ENCODE results near the gene PLIN5. TPM values are rescaled to one million over a fixed set of nuclear protein-coding genes. Genes with fewer than 3 reads are reported as not detected.

The PLIN5 gene
- total RNA-seq, 2 donors from 2014 or later: 72.9 to 132 TPM

DNA sequence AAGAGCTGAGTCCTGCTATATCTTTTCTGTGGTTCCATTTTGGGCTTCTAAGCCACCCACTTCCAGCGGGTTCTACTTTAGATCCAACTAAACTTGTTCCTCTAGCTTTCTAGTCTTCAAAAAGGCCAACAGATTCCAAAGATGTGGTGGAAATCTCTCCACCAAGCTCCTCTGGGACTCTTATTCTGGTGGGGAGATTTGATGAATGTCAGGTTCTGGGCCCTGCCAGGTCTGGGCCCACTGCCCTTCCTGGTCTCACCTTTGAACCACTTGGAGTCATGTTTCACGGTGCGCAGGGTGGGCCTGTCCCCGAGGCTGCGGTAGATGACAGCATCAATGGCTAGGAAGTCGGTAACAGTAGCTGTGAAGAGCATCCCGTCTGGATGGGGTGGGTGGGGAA is 19.7 kb upstream of the PLIN5 start:
- DNase-seq (no peak), ATAC-seq (no peak)
- Histone ChIP-seq H3K27me3 (no peaks in the 10 kb centered on the region), H3K36me3 (replicated peaks in 1 of 2; ENCODE audit: insufficient read depth in 1 of 2, low read depth in 2 of 2) (no peaks in the 10 kb centered on the region), H3K4me1 (peaks cover 5% of the 10 kb centered on the region), H3K4me3 (no peak overlapping the region), H3K27ac (no peak overlapping the region), H3K9me3 (no peaks in the 10 kb centered on the region)
- intact Hi-C loops (cut with DNase I): no loop called here
- TF ChIP-seq POLR2A (IDR thresholded peaks at IDR 0.05): no peak
- TF ChIP-seq, protein P1, sequence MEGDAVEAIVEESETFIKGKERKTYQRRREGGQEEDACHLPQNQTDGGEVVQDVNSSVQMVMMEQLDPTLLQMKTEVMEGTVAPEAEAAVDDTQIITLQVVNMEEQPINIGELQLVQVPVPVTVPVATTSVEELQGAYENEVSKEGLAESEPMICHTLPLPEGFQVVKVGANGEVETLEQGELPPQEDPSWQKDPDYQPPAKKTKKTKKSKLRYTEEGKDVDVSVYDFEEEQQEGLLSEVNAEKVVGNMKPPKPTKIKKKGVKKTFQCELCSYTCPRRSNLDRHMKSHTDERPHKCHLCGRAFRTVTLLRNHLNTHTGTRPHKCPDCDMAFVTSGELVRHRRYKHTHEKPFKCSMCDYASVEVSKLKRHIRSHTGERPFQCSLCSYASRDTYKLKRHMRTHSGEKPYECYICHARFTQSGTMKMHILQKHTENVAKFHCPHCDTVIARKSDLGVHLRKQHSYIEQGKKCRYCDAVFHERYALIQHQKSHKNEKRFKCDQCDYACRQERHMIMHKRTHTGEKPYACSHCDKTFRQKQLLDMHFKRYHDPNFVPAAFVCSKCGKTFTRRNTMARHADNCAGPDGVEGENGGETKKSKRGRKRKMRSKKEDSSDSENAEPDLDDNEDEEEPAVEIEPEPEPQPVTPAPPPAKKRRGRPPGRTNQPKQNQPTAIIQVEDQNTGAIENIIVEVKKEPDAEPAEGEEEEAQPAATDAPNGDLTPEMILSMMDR (IDR thresholded peaks at IDR 0.05): no peak
- 83 to 93% methylated on average over 7 of the region's 7 CpGs for WGBS, 2 donors

DNA sequence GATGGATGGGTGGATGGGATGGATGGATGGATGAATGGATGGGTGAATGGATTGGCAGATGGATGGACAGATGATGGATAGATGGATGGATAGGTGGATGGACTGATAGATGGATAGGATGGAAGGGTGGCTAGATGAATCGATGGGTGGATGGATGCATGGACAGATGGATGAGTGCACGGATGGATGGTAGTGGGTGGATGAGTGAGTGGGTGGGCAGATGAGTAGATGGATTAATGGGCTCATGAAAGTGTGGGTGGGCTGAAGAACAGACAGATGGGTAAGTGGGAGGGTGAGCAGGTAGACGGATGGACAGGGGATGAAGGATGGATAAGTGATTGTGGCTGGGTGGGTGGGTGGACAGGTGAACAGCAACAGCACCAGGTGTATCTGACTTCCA is 18.8 kb upstream of the PLIN5 start:
- no peak overlapping the region for H3K27ac ChIP-seq
- H3K4me1 ChIP-seq: peaks cover 5% of the 10 kb centered on the region
- WGBS, 2 donors: 65 to 69% methylated on average over 3 of the region's 3 CpGs
- H3K36me3 ChIP-seq (replicated peaks in 1 of 2; ENCODE audit: insufficient read depth in 1 of 2, low read depth in 2 of 2): no peaks in the 10 kb centered on the region
- no peak overlapping the region for H3K4me3 ChIP-seq
- H3K9me3 ChIP-seq: no peaks in the 10 kb centered on the region
- TF ChIP-seq, protein P1 (IDR thresholded peaks at IDR 0.05): no peak
- TF ChIP-seq POLR2A (IDR thresholded peaks at IDR 0.05): no peak
- intact Hi-C loops (cut with DNase I): no loop called here
- no peaks in the 10 kb centered on the region for H3K27me3 ChIP-seq
- DNase-seq (no peak), ATAC-seq (no peak)

DNA sequence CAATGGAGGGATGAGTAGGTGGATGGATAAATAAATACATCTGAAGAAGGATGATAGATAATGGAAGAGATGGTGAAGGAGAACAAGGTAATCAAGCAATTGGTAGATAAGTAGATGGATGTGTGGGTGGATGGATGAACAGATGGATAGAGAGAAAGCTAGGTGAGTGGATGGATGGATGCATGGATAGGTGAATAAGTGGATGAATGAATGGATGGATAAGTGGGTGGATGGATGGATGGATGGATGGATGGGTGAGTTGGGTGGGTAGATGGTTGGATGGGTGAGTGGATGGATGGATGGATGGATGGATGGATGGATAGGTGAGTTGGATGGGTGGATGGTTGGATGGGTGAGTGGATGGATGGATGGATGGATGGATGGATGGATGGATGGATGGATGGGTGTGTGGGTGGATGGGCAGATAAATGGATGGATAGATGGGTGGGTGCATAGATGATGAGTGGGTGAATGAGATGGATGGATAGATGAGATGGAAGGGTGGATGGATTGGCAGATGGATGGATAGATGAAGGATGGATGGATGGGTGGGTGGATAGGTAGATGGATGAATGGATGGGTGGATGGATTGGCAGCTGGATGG is 18.2 kb upstream of the PLIN5 start:
- ATAC-seq (no peak), DNase-seq (no peak)
- TF ChIP-seq, protein P1 (IDR thresholded peaks at IDR 0.05): no peak
- TF ChIP-seq POLR2A (IDR thresholded peaks at IDR 0.05): no peak
- H3K9me3 ChIP-seq: no peaks in the 10 kb centered on the region
- intact Hi-C loops (cut with DNase I): no loop called here
- H3K27me3 ChIP-seq: no peaks in the 10 kb centered on the region
- H3K27ac ChIP-seq: no peak overlapping the region
- H3K36me3 ChIP-seq (replicated peaks in 1 of 2; ENCODE audit: insufficient read depth in 1 of 2, low read depth in 2 of 2): no peaks in the 10 kb centered on the region
- no peak overlapping the region for H3K4me3 ChIP-seq
- peaks cover 3% of the 10 kb centered on the region for H3K4me1 ChIP-seq

DNA sequence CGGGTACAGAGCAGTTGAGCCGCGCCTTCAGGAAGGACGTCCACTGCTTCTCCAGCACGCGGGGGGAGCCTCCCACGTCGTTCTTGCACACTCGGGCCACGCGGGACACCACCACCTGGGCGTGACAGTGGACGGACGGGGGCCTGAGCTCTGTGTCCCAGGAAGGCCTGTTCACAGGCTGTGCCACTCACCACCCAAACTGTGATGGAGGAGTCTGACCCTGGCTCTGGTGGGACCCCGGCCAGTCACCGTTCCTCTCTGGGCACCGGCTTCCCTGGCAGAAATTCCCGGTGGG is 17.4 kb upstream of the PLIN5 start:
- Histone ChIP-seq H3K27me3 (no peaks in the 10 kb centered on the region), H3K9me3 (no peaks in the 10 kb centered on the region), H3K4me1 (peaks cover 2% of the 10 kb centered on the region), H3K36me3 (replicated peaks in 1 of 2; ENCODE audit: insufficient read depth in 1 of 2, low read depth in 2 of 2) (no peaks in the 10 kb centered on the region), H3K27ac (no peak overlapping the region), H3K4me3 (no peak overlapping the region)
- ATAC-seq: no peak
- no peak for DNase-seq
- WGBS, 2 donors: 75 to 86% methylated on average over 4 to 18 of the region's 18 CpGs
- TF ChIP-seq, protein P1 (IDR thresholded peaks at IDR 0.05): no peak
- no peak for TF ChIP-seq POLR2A (IDR thresholded peaks at IDR 0.05)
- intact Hi-C loops (cut with DNase I): no loop called here

DNA sequence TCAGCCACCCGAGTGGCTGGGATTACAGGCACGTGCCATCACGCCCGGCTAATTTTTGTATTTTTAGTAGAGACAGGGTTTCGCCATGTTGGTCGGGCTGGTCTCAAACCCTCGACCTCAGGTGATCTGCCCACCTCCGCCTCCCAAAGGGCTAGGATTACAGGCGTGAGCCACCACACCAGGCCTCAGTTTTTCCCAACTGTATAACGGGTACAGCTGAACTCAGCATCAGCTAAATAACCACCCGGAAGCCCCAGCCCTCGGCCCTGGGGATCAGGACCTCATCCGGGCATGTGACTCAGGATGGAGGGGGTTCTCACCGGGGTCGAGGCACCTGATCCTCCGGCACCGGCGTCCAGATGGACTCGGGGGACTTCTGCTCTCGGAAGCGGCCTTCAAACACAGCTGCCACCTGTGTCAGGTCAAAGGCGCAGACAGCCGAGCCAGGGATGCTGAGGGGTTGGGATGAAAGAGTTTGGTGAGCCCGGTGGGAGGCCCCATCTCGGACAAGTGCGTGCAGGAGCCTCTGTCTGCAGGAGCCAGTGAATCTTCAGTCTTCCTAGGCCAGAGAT is 15.5 kb upstream of the PLIN5 start:
- ATAC-seq (no peak), DNase-seq (no peak)
- no peak overlapping the region for H3K27ac ChIP-seq
- TF ChIP-seq POLR2A (IDR thresholded peaks at IDR 0.05): no peak
- TF ChIP-seq, protein P1 (IDR thresholded peaks at IDR 0.05): no peak
- no peaks in the 10 kb centered on the region for H3K36me3 ChIP-seq (replicated peaks in 1 of 2; ENCODE audit: insufficient read depth in 1 of 2, low read depth in 2 of 2)
- WGBS, 2 donors: 82 to 94% methylated on average over 15 to 20 of the region's 26 CpGs
- intact Hi-C loops (cut with DNase I): no loop called here
- H3K4me1 ChIP-seq: peaks cover 9% of the 10 kb centered on the region
- no peak overlapping the region for H3K4me3 ChIP-seq
- H3K9me3 ChIP-seq: no peaks in the 10 kb centered on the region
- H3K27me3 ChIP-seq: no peaks in the 10 kb centered on the region
